Activated B cell treated with CpG ODN at 0.5 μM for 24 hours (primary cell): Measurements from ENCODE around the gene BEND5. TPM values are rescaled to one million over a fixed set of nuclear protein-coding genes. Genes with fewer than 3 reads are reported as not detected.

Source experiments
- ATAC-seq: fragments of 200-7000 bp; cut with Tn5 transposase; one replicate; pipeline ENCODE4 v1.10.0; 2021; ENCODE audit warnings: low read depth, mild to moderate bottlenecking, moderate library complexity
- CTCF ChIA-PET: fragments of 350-600 bp; sonication (Branson Sonifier 250); formaldehyde crosslinking; loops from one replicate; lab custom pipeline; 2021; ENCODE audit warnings: antibody characterized with exemption; lab: Charles Lee
- POLR2A ChIA-PET: fragments of 350-600 bp; sonication (Branson Sonifier 250); formaldehyde crosslinking; loops from one replicate; lab custom pipeline; 2021; ENCODE audit warnings: antibody characterized with exemption; lab: Charles Lee
- DNase-seq: peaks from one replicate; pipeline ENCODE4 v3.0.0; 2022
- H3K27ac Mint-ChIP-seq: one replicate; pipeline ENCODE4 v1.8.0; 2020; ENCODE audit warnings: mixed read lengths
- H3K27me3 Mint-ChIP-seq: one replicate; pipeline ENCODE4 v1.8.0; 2021; ENCODE audit warnings: mixed read lengths
- H3K36me3 Mint-ChIP-seq: one replicate; pipeline ENCODE4 v1.8.0; 2021; ENCODE audit warnings: low read depth, mixed read lengths
- H3K4me1 Mint-ChIP-seq: one replicate; pipeline ENCODE4 v1.8.0; 2021; ENCODE audit warnings: mixed read lengths
- H3K4me3 Mint-ChIP-seq: one replicate; pipeline ENCODE4 v1.8.0; 2020; ENCODE audit warnings: mild to moderate bottlenecking, mixed read lengths
- H3K9me3 Mint-ChIP-seq: one replicate; pipeline ENCODE4 v1.8.0; 2020; ENCODE audit warnings: mixed read lengths
- intact Hi-C: fragments of 100-400 bp; cut with micrococcal nuclease; formaldehyde crosslinking; loops from one replicate; pipeline ENCODE4 v1.15.1; 2024
- total RNA-seq: library from RNA; stranded (reverse); gene quantifications from 2 replicates; pipeline ENCODE4 v1.2.3, GENCODE V29; 2022
- TF ChIP-seq, protein P1 (sequence below): fragments of 200-600 bp; IDR thresholded peaks from one replicate; pipeline ENCODE4 v1.8.0; 2022; ENCODE audit warnings: antibody characterized with exemption, mild to moderate bottlenecking

Gene BEND5
- total RNA-seq, 1 donor from 2014 or later = 14.5 TPM

DNA sequence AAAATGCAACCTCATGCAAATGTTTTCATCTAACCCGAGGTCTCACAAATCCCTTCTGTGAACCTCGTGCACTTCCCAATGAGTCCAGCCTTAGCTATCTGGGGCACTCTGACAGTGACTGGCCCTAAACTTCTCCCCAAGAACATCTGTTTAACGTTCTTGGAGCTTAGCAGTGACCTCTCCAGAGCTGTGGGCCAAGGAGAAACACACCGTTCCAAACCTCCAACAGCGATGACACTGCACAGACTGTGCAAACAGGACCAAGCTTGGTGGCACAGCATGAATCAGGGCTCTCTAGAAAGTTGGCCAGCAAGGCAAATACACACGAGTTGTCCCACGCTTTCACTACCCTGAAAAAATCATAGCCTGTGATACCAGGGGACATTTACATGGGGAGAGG is 15.8 kb downstream of the BEND5 start:
- TF ChIP-seq, protein P1, sequence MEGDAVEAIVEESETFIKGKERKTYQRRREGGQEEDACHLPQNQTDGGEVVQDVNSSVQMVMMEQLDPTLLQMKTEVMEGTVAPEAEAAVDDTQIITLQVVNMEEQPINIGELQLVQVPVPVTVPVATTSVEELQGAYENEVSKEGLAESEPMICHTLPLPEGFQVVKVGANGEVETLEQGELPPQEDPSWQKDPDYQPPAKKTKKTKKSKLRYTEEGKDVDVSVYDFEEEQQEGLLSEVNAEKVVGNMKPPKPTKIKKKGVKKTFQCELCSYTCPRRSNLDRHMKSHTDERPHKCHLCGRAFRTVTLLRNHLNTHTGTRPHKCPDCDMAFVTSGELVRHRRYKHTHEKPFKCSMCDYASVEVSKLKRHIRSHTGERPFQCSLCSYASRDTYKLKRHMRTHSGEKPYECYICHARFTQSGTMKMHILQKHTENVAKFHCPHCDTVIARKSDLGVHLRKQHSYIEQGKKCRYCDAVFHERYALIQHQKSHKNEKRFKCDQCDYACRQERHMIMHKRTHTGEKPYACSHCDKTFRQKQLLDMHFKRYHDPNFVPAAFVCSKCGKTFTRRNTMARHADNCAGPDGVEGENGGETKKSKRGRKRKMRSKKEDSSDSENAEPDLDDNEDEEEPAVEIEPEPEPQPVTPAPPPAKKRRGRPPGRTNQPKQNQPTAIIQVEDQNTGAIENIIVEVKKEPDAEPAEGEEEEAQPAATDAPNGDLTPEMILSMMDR = no peak
- Mint-ChIP-seq H3K4me1 (peaks cover 80% of the 10 kb centered on the region), H3K27ac (peak overlapping the region; percentile 41), H3K27me3 (no peaks in the 10 kb centered on the region), H3K36me3 (peaks cover 85% of the 10 kb centered on the region), H3K4me3 (no peak overlapping the region), H3K9me3 (no peaks in the 10 kb centered on the region)
- POLR2A ChIA-PET = interaction anchor here (0.6 to 0.7 kb wide), 2 partner anchors 16 to 53 kb away, joined by 3 read pairs; partner anchors contain the start of gene BEND5
- DNase-seq (no peak), ATAC-seq (peak; percentile 47)
- CTCF ChIA-PET = interaction anchor here (0.6 to 1.2 kb wide), 3 partner anchors 10 to 57 kb away, joined by 3 to 4 read pairs (median 3); no protein-coding TSS in a partner anchor
- intact Hi-C loops = no loop called here

DNA sequence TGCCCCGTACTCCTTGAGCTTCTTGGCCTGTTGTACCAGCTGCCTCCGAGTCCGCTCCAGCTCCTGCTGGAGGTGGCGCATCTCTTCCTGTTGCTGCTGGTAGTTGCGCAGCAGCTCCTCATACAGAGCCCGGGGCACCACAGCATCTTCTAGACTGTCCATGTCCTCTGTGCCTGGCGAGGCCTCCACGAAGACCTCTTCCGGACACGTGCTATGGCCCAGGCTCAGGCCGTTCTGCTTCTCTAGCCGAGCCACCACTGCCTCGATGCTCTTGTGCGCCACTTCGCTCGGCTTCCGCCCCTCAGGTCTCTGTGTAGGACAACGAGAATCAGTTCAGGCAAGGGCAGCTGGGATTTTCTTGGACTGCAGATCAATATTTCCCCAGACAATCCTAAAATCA is 17.7 kb downstream of the BEND5 start:
- Mint-ChIP-seq H3K27me3 (no peaks in the 10 kb centered on the region), H3K36me3 (peaks cover 90% of the 10 kb centered on the region), H3K4me3 (no peak overlapping the region), H3K9me3 (no peaks in the 10 kb centered on the region), H3K4me1 (peaks cover 83% of the 10 kb centered on the region), H3K27ac (no peak overlapping the region)
- TF ChIP-seq, protein P1 = no peak
- no peak for DNase-seq
- POLR2A ChIA-PET = no interaction called here
- CTCF ChIA-PET = no interaction called here
- intact Hi-C loops = loop anchor here (5.0 kb wide), 1 partner anchor 33 kb away; no protein-coding TSS in a partner anchor
- no peak for ATAC-seq

DNA sequence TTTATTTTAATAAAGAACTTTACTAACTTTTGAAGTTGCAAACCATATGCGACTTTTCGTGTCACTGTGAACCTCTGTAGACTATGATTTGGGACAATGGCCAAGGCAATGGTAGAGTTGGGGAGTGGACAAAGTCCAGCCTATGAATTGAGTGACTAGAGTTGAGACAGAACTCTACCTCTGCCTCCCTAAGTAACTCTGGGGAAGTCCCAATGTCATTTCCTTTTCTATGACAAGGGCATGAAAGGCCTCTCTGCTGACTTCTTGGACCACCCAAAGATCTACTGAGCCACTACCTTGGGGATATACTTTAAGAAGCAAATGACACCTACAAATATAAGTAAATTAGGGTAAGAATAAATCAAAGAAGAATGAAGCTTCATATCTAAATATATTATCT is 19.3 kb downstream of the BEND5 start:
- Mint-ChIP-seq H3K27me3 (no peaks in the 10 kb centered on the region), H3K27ac (peak overlapping the region; percentile 77), H3K9me3 (no peaks in the 10 kb centered on the region), H3K4me3 (no peak overlapping the region), H3K4me1 (peaks cover 77% of the 10 kb centered on the region), H3K36me3 (peaks cover 86% of the 10 kb centered on the region)
- TF ChIP-seq, protein P1 = no peak
- peak; percentile 65 for ATAC-seq
- CTCF ChIA-PET = interaction anchor here (1.5 kb wide), 1 partner anchor 80 kb away, joined by 3 read pairs; no protein-coding TSS in a partner anchor
- no peak for DNase-seq
- POLR2A ChIA-PET = interaction anchor here (1.2 kb wide), 1 partner anchor 32 kb away, joined by 3 read pairs; no protein-coding TSS in a partner anchor
- intact Hi-C loops = loop anchor here (1.0 to 5.0 kb wide), 3 partner anchors 11 to 35 kb away; partner anchors contain the start of gene BEND5

DNA sequence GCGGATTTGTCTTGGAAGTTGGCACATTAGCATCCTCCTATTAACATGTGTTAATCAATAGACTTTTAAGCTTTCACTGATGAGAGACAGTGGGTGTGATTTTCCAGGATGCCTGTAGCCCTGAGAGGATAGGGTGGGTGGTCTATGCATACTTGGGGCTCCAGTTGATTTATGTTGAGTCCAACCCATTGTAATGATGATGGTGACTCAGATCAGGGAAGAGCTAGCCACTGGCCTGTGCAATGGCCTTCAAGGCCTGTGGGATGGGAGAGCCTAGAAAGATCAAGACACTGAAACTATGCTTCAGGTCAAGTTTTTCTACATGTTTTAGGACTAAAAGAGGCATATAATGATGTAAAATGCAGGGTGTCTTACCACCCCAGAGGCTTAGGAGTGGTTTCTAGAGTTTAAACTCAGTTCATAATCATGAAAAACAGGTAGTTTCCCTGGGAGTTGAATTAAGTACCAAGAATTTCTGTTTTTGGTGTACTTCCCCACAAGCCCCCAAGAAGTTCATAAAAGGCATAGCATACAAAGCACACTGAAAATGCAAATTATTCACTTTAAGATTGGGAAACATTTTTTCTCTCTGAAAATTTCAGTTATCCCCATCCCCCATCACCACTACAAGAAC is 19.9 kb downstream of the BEND5 start:
- no peak for DNase-seq
- peak overlapping the region; percentile 25 for H3K4me3 Mint-ChIP-seq
- H3K4me1 Mint-ChIP-seq = peaks cover 78% of the 10 kb centered on the region
- no peaks in the 10 kb centered on the region for H3K27me3 Mint-ChIP-seq
- peaks cover 87% of the 10 kb centered on the region for H3K36me3 Mint-ChIP-seq
- H3K27ac Mint-ChIP-seq = peak overlapping the region; percentile 69
- ATAC-seq = peak; percentile 49
- no peaks in the 10 kb centered on the region for H3K9me3 Mint-ChIP-seq
- POLR2A ChIA-PET = interaction anchor here (1.2 kb wide), 1 partner anchor 33 kb away, joined by 3 read pairs; no protein-coding TSS in a partner anchor
- CTCF ChIA-PET = interaction anchor here (1.5 kb wide), 2 partner anchors 61 to 79 kb away, joined by 3 to 6 read pairs; no protein-coding TSS in a partner anchor
- intact Hi-C loops = loop anchor here (1.0 to 5.0 kb wide), 3 partner anchors 12 to 36 kb away; partner anchors contain the start of gene BEND5
- TF ChIP-seq, protein P1 = no peak

DNA sequence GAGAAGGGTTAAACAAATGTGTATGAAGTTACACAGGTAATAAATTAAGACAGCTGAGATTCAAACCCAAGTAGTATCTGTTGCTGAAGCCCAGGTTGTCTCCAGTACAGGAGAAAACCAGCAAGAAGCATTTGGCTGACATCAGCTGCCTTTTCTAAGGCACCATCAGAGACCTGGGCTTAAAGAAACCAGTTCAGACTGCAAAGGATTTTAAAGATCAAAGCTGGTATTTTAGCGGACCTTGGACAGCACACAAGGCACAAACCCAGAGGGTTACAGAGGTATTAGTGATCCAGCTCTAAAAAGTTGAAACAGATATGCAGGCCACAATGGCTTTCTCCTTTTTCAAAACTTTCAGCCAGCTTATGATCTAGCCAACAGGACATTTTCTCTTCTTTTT is 23.4 kb downstream of the BEND5 start:
- ChIA-PET CTCF (interaction anchor here (1.1 to 5.7 kb wide), 4 partner anchors 22 to 64 kb away, joined by 3 to 57 read pairs (median 4); no protein-coding TSS in a partner anchor), POLR2A (interaction anchor here (0.6 to 1.5 kb wide), 4 partner anchors 22 to 40 kb away, joined by 3 to 5 read pairs (median 3); partner anchors contain the start of gene BEND5)
- ATAC-seq (no peak), DNase-seq (no peak)
- Mint-ChIP-seq H3K4me1 (peaks cover 75% of the 10 kb centered on the region), H3K27ac (peak overlapping the region; percentile 42), H3K9me3 (no peaks in the 10 kb centered on the region), H3K4me3 (no peak overlapping the region), H3K27me3 (no peaks in the 10 kb centered on the region), H3K36me3 (peaks cover 69% of the 10 kb centered on the region)
- TF ChIP-seq, protein P1 = no peak
- intact Hi-C loops = loop anchor here (5.0 kb wide), 1 partner anchor 76 kb away; no protein-coding TSS in a partner anchor
